Right forelimb (tissue), 1 donor: ENCODE results near the gene RPS15A.
"Not testable (repeated sequence)": the region's sequence is repeated elsewhere in the genome, so short reads cannot be mapped to it uniquely, and the experiment has no call there.

ENCODE experiments used
- DNase-seq: peaks from one replicate; pipeline ENCODE4 v3.0.0-alpha.2; 2018

The RPS15A gene

GRCh38 chr16:18740027-18740426 is 50.1 kb downstream of the RPS15A start:
- DNase-seq, result not testable (repeated sequence)

- DNase-seq, result not testable (repeated sequence)
Measured at GRCh38 chr16:18738768-18739167, 51.4 kb downstream of the RPS15A start.

GRCh38 chr16:18734279-18734678 is 55.9 kb downstream of the RPS15A start:
- not testable (repeated sequence) for DNase-seq
